Hepatocyte (in vitro differentiated cells): ENCODE measurements around the gene DCAF4.

Experiments used
- CTCF ChIP-seq: fragments of 200-600 bp; sonication (generic); IDR thresholded peaks from 2 replicates; pipeline ENCODE4 v1.5.1; 2016; ENCODE audit warnings: antibody characterized with exemption, mild to moderate bottlenecking; ENCODE audit not compliant: poor library complexity
- EZH2 ChIP-seq: fragments of 200-600 bp; sonication (generic); IDR thresholded peaks from 2 replicates; pipeline ENCODE4 v1.6.1; 2016; ENCODE audit warnings: antibody characterized with exemption, mild to moderate bottlenecking, borderline replicate concordance
- EZH2phosphoT487 ChIP-seq: fragments of 200-600 bp; sonication (generic); IDR thresholded peaks from one replicate; pipeline ENCODE4 v1.6.1; 2018; ENCODE audit warnings: antibody characterized with exemption, mild to moderate bottlenecking, low read depth, moderate library complexity; ENCODE audit not compliant: unreplicated experiment, severe bottlenecking

- TF ChIP-seq EZH2 = no peak
- no peak for TF ChIP-seq CTCF
- no peak for TF ChIP-seq EZH2phosphoT487
Observed at GRCh38 chr14:72957213-72957612, 30.9 kb downstream of the DCAF4 start.
